Small intestine (tissue), 7 donors: ENCODE data around the gene SCLY. TPM values are rescaled to one million over a fixed set of nuclear protein-coding genes. Genes with fewer than 3 reads are reported as not detected.

ENCODE experiments used
- DNase-seq, 2 donors: peaks; one replicate each; pipeline versions ENCODE4 v3.0.0 to v3.0.0-alpha.2; 2013
- FAIRE-seq: peaks from 2 replicates; lab custom pipeline; 2012; peaks lifted over from hg19 to GRCh38; lab: Jason Lieb, UNC
- H3K27ac ChIP-seq, 3 donors: one replicate each; pipeline ENCODE4 v1.5.1; 2013; ENCODE audit warnings: low read length in 2 of 3, mild to moderate bottlenecking in 2 of 3, control low read depth in 1 of 3, inconsistent platforms in 1 of 3, low read depth in 1 of 3, moderate library complexity in 1 of 3
- H3K27me3 ChIP-seq, 3 donors: one replicate each; pipeline ENCODE4 v1.6.1; 2013; ENCODE audit warnings: low read length in 3 of 3, inconsistent platforms in 1 of 3; ENCODE audit not compliant: control insufficient read depth in 3 of 3, insufficient read depth in 3 of 3
- H3K36me3 ChIP-seq, 3 donors: one replicate each; pipeline ENCODE4 v1.6.1; 2013; ENCODE audit warnings: low read length in 3 of 3, inconsistent platforms in 1 of 3, low read depth in 1 of 3, mild to moderate bottlenecking in 1 of 3, moderate library complexity in 1 of 3; ENCODE audit not compliant: control insufficient read depth in 3 of 3, insufficient read depth in 2 of 3
- H3K4me1 ChIP-seq, 3 donors: one replicate each; pipeline ENCODE4 v1.6.1; 2013; ENCODE audit warnings: low read length in 2 of 3, inconsistent platforms in 1 of 3, low read depth in 1 of 3, mild to moderate bottlenecking in 1 of 3, moderate library complexity in 1 of 3; ENCODE audit not compliant: control insufficient read depth in 3 of 3, insufficient read depth in 2 of 3
- H3K4me3 ChIP-seq, 3 donors: one replicate each; pipeline ENCODE4 v1.5.1; 2013; ENCODE audit warnings: low read length in 3 of 3, control low read depth in 1 of 3, inconsistent platforms in 1 of 3, low read depth in 1 of 3, mild to moderate bottlenecking in 1 of 3, moderate library complexity in 1 of 3
- H3K9me3 ChIP-seq, 2 donors: one replicate each; pipeline ENCODE4 v1.6.1; 2013; ENCODE audit warnings: low read depth in 1 of 2, low read length in 1 of 2; ENCODE audit not compliant: control insufficient read depth in 2 of 2, insufficient read depth in 1 of 2
- WGBS, 3 donors: extraction: QIAGEN DNeasy Blood & Tissue Kit; methylation state at CpG; one replicate each; pipeline ENCODE4 v1.1.7; 2013; 5-methylcytosine and 5-hydroxymethylcytosine counted together
- polyA plus RNA-seq, 4 donors: library from polyadenylated mRNA; stranded (reverse) in 3 of 4; unstranded in 1 of 4; fragments of 200-250 nt in 3 of 4; fragments of 120-200 nt in 1 of 4; gene quantifications; one replicate each; pipeline versions ENCODE4 v1.2.1 to v1.2.3, GENCODE V29; 2013
- donor health status: healthy with polysubstance abuse.
- donor health status: control.
- donor health status: control.
- donor health status: Bipolar disorder and iron deficiency.
- donor health status: healthy.

SCLY gene
- polyA plus RNA-seq, 4 donors: 12.7 to 28.8 (median 23.7) TPM

- Histone ChIP-seq H3K4me3 (no peak overlapping the region), H3K27me3 (no peaks in the 10 kb centered on the region), H3K9me3 (no peaks in the 10 kb centered on the region), H3K4me1 (no peaks in the 10 kb centered on the region), H3K27ac (no peak overlapping the region), H3K36me3 (peaks cover 0 to 43% (median 0%) of the 10 kb centered on the region in 3 donors)
- 94 to 96% (median 94%) methylated on average over 12 of the region's 12 CpGs for WGBS, 3 donors
- no peak for DNase-seq
- no peak for FAIRE-seq
Measured at GRCh38 chr2:238092486-238093035, 31.8 kb downstream of the SCLY start.

- Histone ChIP-seq H3K27me3 (no peaks in the 10 kb centered on the region), H3K4me3 (no peak overlapping the region), H3K4me1 (no peaks in the 10 kb centered on the region), H3K9me3 (no peaks in the 10 kb centered on the region), H3K27ac (no peak overlapping the region), H3K36me3 (peaks cover 0 to 43% (median 0%) of the 10 kb centered on the region in 3 donors)
- WGBS, 3 donors: 91 to 94% (median 94%) methylated on average over 26 of the region's 26 CpGs
- no peak for DNase-seq
- no peak for FAIRE-seq
Measured at GRCh38 chr2:238093181-238094140, 32.7 kb downstream of the SCLY start.

GRCh38 chr2:238094438-238095022 is 33.7 kb downstream of the SCLY start:
- H3K27ac ChIP-seq: no peak overlapping the region
- FAIRE-seq (no peak), DNase-seq (no peak)
- whole genome bisulfite sequencing, 3 donors: 92 to 97% (median 96%) methylated on average over 17 of the region's 17 CpGs
- peaks cover 0 to 49% (median 0%) of the 10 kb centered on the region in 3 donors for H3K36me3 ChIP-seq
- H3K4me3 ChIP-seq: no peak overlapping the region
- no peaks in the 10 kb centered on the region for H3K9me3 ChIP-seq
- peaks cover 0 to 3% (median 0%) of the 10 kb centered on the region in 3 donors for H3K4me1 ChIP-seq
- no peaks in the 10 kb centered on the region for H3K27me3 ChIP-seq

GRCh38 chr2:238095143-238095542 is 34.3 kb downstream of the SCLY start:
- no peaks in the 10 kb centered on the region for H3K27me3 ChIP-seq
- peaks cover 0 to 49% (median 0%) of the 10 kb centered on the region in 3 donors for H3K36me3 ChIP-seq
- H3K4me1 ChIP-seq: peaks cover 0 to 3% (median 0%) of the 10 kb centered on the region in 3 donors
- FAIRE-seq: no peak
- WGBS, 3 donors: 87 to 90% (median 87%) methylated on average over 7 of the region's 7 CpGs
- DNase-seq: no peak
- H3K4me3 ChIP-seq: no peak overlapping the region
- H3K9me3 ChIP-seq: no peaks in the 10 kb centered on the region
- no peak overlapping the region for H3K27ac ChIP-seq

GRCh38 chr2:238096311-238097011 is 35.7 kb downstream of the SCLY start:
- H3K27ac ChIP-seq: peak overlapping the region in 1 of 3 donors; percentile 19
- no peak for FAIRE-seq
- H3K27me3 ChIP-seq: no peaks in the 10 kb centered on the region
- no peaks in the 10 kb centered on the region for H3K9me3 ChIP-seq
- peaks cover 0 to 43% (median 0%) of the 10 kb centered on the region in 3 donors for H3K36me3 ChIP-seq
- DNase-seq: peak in 1 of 2 donors; percentile 30
- no peak overlapping the region for H3K4me3 ChIP-seq
- WGBS, 3 donors: 42 to 80% (median 62%) methylated on average over 22 of the region's 22 CpGs
- H3K4me1 ChIP-seq: peaks cover 0 to 3% (median 0%) of the 10 kb centered on the region in 3 donors

- FAIRE-seq (no peak), DNase-seq (no peak)
- WGBS, 3 donors: 82 to 88% (median 87%) methylated on average over 19 of the region's 19 CpGs
- H3K27me3 ChIP-seq: no peaks in the 10 kb centered on the region
- H3K36me3 ChIP-seq: peaks cover 0 to 37% (median 0%) of the 10 kb centered on the region in 3 donors
- no peak overlapping the region for H3K4me3 ChIP-seq
- no peak overlapping the region for H3K27ac ChIP-seq
- no peaks in the 10 kb centered on the region for H3K9me3 ChIP-seq
- peaks cover 0 to 3% (median 0%) of the 10 kb centered on the region in 3 donors for H3K4me1 ChIP-seq
Measured at GRCh38 chr2:238097201-238097987, 36.6 kb downstream of the SCLY start.

GRCh38 chr2:238097988-238098871 is 37.4 kb downstream of the SCLY start:
- 44 to 73% (median 58%) methylated on average over 31 to 37 of the region's 37 CpGs for WGBS, 3 donors
- DNase-seq: peak; percentile 80 to 96
- H3K36me3 ChIP-seq: peaks cover 0 to 30% (median 0%) of the 10 kb centered on the region in 3 donors
- no peaks in the 10 kb centered on the region for H3K9me3 ChIP-seq
- FAIRE-seq: peak; percentile 51
- no peak overlapping the region for H3K4me3 ChIP-seq
- no peaks in the 10 kb centered on the region for H3K27me3 ChIP-seq
- peaks cover 0 to 3% (median 0%) of the 10 kb centered on the region in 3 donors for H3K4me1 ChIP-seq
- H3K27ac ChIP-seq: peak overlapping the region in 2 of 3 donors; percentile 49 to 56
